ENCODE data around the gene CPT1B.

DNA sequence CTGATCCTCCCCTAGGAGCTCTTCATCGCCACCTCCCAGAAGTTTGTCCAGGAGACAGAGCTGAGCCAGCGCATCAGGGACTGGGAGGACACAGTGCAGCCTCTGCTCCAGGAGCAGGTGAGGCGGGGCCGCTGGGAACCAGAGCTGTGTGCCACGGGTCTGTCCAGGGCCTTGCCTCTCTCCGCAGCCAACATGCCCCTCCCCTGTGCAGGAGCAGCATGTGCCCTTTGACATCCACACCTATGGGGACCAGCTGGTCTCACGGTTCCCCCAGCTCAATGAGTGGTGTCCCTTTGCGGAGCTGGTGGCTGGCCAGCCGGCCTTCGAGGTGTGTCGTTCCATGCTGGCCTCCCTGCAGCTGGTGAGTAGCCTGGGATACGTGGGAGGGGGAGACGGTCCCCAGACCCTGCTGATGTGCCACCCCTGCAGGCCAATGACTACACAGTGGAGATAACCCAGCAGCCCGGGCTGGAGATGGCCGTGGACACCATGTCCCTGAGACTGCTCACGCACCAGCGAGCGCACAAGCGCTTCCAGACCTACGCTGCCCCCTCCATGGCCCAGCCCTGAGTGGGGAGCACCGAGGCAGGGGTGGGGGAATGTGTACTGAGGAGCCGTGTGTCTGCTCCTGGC, 55.3 kb downstream of the CPT1B start:
- peak; percentile 43; the same call in 1 of the 2 replicates for TF ChIP-seq POLR2AphosphoS5 (IDR thresholded peaks at IDR 0.05; ENCODE audit: low read depth, low read length)
- TF ChIP-seq POLR2A (IDR thresholded peaks at IDR 0.05; ENCODE audit: low read depth, low read length), result no peak
- no peak for TF ChIP-seq TAF1 (IDR thresholded peaks at IDR 0.05; ENCODE audit: low read depth, low read length)
- TF ChIP-seq SPI1 (IDR thresholded peaks at IDR 0.05; ENCODE audit: low read depth, low read length), result no peak
- no peak for TF ChIP-seq PAX5 (IDR thresholded peaks at IDR 0.05; ENCODE audit: insufficient read depth, low read length, severe bottlenecking)
